Trophoblast cell (in vitro differentiated cells and primary cell): ENCODE data around the gene UBA1.
A peak's percentile ranks its signal among the peaks of the same experiment; 100 is the strongest.
"Not testable (repeated sequence)": the region's sequence is repeated elsewhere in the genome, so short reads cannot be mapped to it uniquely, and the experiment has no call there.

Experiments used
- DNase-seq, 2 donors: peaks; one replicate each; pipeline ENCODE4 v3.0.0-alpha.2; 2016
- H2AFZ ChIP-seq: 2 replicates; pipeline ENCODE4 v1.6.1; 2013; ENCODE audit warnings: low read length, moderate library complexity, mild to moderate bottlenecking; ENCODE audit not compliant: insufficient read depth, poor library complexity
- H2AK5ac ChIP-seq: 2 replicates; pipeline ENCODE4 v1.6.1; 2013; ENCODE audit warnings: mild to moderate bottlenecking, low read length
- H2BK120ac ChIP-seq: 2 replicates; pipeline ENCODE4 v1.6.1; 2013; ENCODE audit warnings: low read length, mild to moderate bottlenecking, moderate library complexity; ENCODE audit not compliant: insufficient read depth, poor library complexity
- H2BK12ac ChIP-seq: 2 replicates; pipeline ENCODE4 v1.6.1; 2013; ENCODE audit warnings: mild to moderate bottlenecking, low read length, moderate library complexity
- H2BK5ac ChIP-seq: 2 replicates; pipeline ENCODE4 v1.6.1; 2013; ENCODE audit warnings: low read length, low read depth, moderate library complexity, mild to moderate bottlenecking; ENCODE audit not compliant: poor library complexity
- H3K14ac ChIP-seq: 2 replicates; pipeline ENCODE4 v1.6.1; 2013; ENCODE audit warnings: mild to moderate bottlenecking, low read length
- H3K18ac ChIP-seq: 2 replicates; pipeline ENCODE4 v1.6.1; 2013; ENCODE audit warnings: mild to moderate bottlenecking, low read length
- H3K23ac ChIP-seq: 2 replicates; pipeline ENCODE4 v1.6.1; 2013; ENCODE audit warnings: low read length
- H3K27ac ChIP-seq: 2 replicates; pipeline ENCODE4 v1.5.1; 2013; ENCODE audit warnings: low read depth, mild to moderate bottlenecking, inconsistent platforms, low read length, moderate library complexity
- H3K27me3 ChIP-seq: 2 replicates; pipeline ENCODE4 v1.6.1; 2013; ENCODE audit warnings: inconsistent platforms, mild to moderate bottlenecking, low read length, moderate library complexity; ENCODE audit not compliant: insufficient read depth
- H3K36me3 ChIP-seq, 2 experiments: 1 replicate in 1 of 2; 2 replicates in 1 of 2; pipeline ENCODE4 v1.6.1; 2013; ENCODE audit warnings: low read length in 2 of 2, mild to moderate bottlenecking in 2 of 2, moderate library complexity in 1 of 2; ENCODE audit not compliant: insufficient read depth in 2 of 2, control insufficient read depth in 1 of 2
- H3K4ac ChIP-seq: 2 replicates; pipeline ENCODE4 v1.6.1; 2013; ENCODE audit warnings: low read depth, mild to moderate bottlenecking, low read length, moderate library complexity
- H3K4me1 ChIP-seq, 2 experiments: 1 replicate in 1 of 2; 2 replicates in 1 of 2; pipeline ENCODE4 v1.6.1; 2013; ENCODE audit warnings: low read length in 2 of 2, mild to moderate bottlenecking in 2 of 2, moderate library complexity in 1 of 2; ENCODE audit not compliant: insufficient read depth in 2 of 2, control insufficient read depth in 1 of 2
- H3K4me2 ChIP-seq: 2 replicates; pipeline ENCODE4 v1.6.1; 2013; ENCODE audit warnings: inconsistent platforms, mild to moderate bottlenecking, low read length, moderate library complexity
- H3K4me3 ChIP-seq: 2 replicates; pipeline ENCODE4 v1.5.1; 2013; ENCODE audit warnings: mild to moderate bottlenecking, low read depth, low read length, inconsistent platforms
- H3K79me1 ChIP-seq: one replicate; pipeline ENCODE4 v1.6.1; 2013; ENCODE audit warnings: low read length
- H3K79me2 ChIP-seq: 2 replicates; pipeline ENCODE4 v1.6.1; 2013; ENCODE audit warnings: low read length, mild to moderate bottlenecking; ENCODE audit not compliant: control insufficient read depth, insufficient read depth, poor library complexity
- H3K9ac ChIP-seq: 2 replicates; pipeline ENCODE4 v1.6.1; 2013; ENCODE audit warnings: mild to moderate bottlenecking, low read length
- H3K9me3 ChIP-seq: 2 replicates; pipeline ENCODE4 v1.6.1; 2013; ENCODE audit warnings: low read depth, mild to moderate bottlenecking, control low read depth, inconsistent platforms, low read length; ENCODE audit not compliant: insufficient read depth
- H4K12ac ChIP-seq: 2 replicates; pipeline ENCODE4 v1.6.1; 2013; ENCODE audit warnings: low read depth, mild to moderate bottlenecking, low read length, moderate library complexity
- H4K8ac ChIP-seq: 2 replicates; pipeline ENCODE4 v1.6.1; 2013; ENCODE audit warnings: low read depth, mild to moderate bottlenecking, low read length, moderate library complexity
- H4K91ac ChIP-seq: one replicate; pipeline ENCODE4 v1.6.1; 2013; ENCODE audit warnings: low read depth, mild to moderate bottlenecking, low read length, moderate library complexity
- WGBS: extraction: QIAGEN DNeasy Blood & Tissue Kit; methylation state at CpG from one replicate; pipeline ENCODE4 v1.1.7; 2013; ENCODE audit warnings: missing lambda C conversion rate; ENCODE audit not compliant: insufficient read length, insufficient coverage; ENCODE audit errors: extremely low coverage; 5-methylcytosine and 5-hydroxymethylcytosine counted together

The UBA1 gene

DNA sequence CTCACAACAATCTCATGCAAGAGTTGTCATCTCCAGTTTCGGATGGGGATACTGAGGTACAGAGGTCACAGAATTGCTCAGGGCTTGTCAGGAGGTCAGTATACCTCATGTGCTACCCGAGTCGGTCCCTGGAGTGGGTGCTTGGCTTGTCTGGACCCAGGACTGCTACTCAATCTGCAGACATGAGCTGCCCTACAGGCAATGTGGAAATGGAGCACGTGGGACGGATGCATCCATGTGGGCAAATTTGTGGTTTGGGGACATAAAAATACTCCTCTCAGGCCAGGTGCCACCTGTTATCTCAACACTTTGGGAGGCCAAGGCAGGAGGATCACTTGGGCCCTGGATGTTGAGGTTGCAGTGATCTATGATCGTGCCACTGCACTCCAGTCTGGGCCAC lies 54.9 kb downstream of the UBA1 start:
- Histone ChIP-seq H3K4me2 (no peak overlapping the region), H3K23ac (no peak overlapping the region), H3K79me1 (no peaks in the 10 kb centered on the region), H3K4me3 (no peak overlapping the region), H2BK5ac (no peak overlapping the region), H3K9ac (no peak overlapping the region), H3K18ac (no peak overlapping the region), H4K8ac (no peak overlapping the region), H3K79me2 (no peaks in the 10 kb centered on the region), H2AK5ac (no peak overlapping the region), H3K27ac (no peak overlapping the region), H3K4ac (no peak overlapping the region), H3K36me3 (peaks cover 30 to 32% of the 10 kb centered on the region in 2 experiments), H3K4me1 (no peaks in the 10 kb centered on the region), H4K12ac (no peak overlapping the region), H2AFZ (no peak overlapping the region), H2BK120ac (no peak overlapping the region), H2BK12ac (no peak overlapping the region), H4K91ac (no peak overlapping the region), H3K27me3 (no peaks in the 10 kb centered on the region), H3K14ac (no peak overlapping the region), H3K9me3 (no peaks in the 10 kb centered on the region)
- no CpG with 5 or more reads among the region's 6 CpGs for WGBS
- no peak for DNase-seq

DNA sequence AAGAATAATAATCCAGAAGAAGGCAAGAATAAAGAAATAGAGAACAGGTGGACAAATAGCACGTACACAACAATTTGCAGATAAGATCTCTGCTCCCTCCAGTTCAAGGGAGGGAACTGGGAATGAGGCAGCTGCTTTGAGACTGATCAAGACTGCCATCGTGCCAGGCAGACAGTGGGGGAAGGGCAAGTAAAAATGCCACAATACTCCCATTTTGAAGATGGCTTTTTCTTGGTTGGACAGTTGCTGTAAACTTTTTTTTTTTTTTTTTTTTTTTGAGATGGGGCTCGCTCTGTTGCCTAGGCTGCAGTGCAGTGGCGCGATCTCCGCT lies 56.4 kb downstream of the UBA1 start:
- no peak overlapping the region for H3K23ac ChIP-seq
- no peak overlapping the region for H3K4ac ChIP-seq
- no peak overlapping the region for H3K18ac ChIP-seq
- no peak overlapping the region for H3K4me2 ChIP-seq
- H2AFZ ChIP-seq: no peak overlapping the region
- no peak overlapping the region for H3K27ac ChIP-seq
- no peak overlapping the region for H2AK5ac ChIP-seq
- no peaks in the 10 kb centered on the region for H3K4me1 ChIP-seq
- H3K36me3 ChIP-seq: peaks cover 20 to 23% of the 10 kb centered on the region in 2 experiments
- H2BK5ac ChIP-seq: no peak overlapping the region
- no peak overlapping the region for H3K4me3 ChIP-seq
- no peak overlapping the region for H3K14ac ChIP-seq
- no peak overlapping the region for H4K91ac ChIP-seq
- no peak overlapping the region for H2BK120ac ChIP-seq
- no peak overlapping the region for H4K8ac ChIP-seq
- H3K79me2 ChIP-seq: no peaks in the 10 kb centered on the region
- H3K9ac ChIP-seq: no peak overlapping the region
- WGBS: no CpG with 5 or more reads among the region's 6 CpGs
- H3K27me3 ChIP-seq: no peaks in the 10 kb centered on the region
- H4K12ac ChIP-seq: no peak overlapping the region
- H2BK12ac ChIP-seq: no peak overlapping the region
- peak in 1 of 2 donors; percentile 14 for DNase-seq
- H3K9me3 ChIP-seq: no peaks in the 10 kb centered on the region
- H3K79me1 ChIP-seq: no peaks in the 10 kb centered on the region

GRCh38 chrX:47257620-47258019 lies 64.0 kb downstream of the UBA1 start:
- H3K4me2 ChIP-seq, H3K4me1 ChIP-seq, H3K9ac ChIP-seq, H4K8ac ChIP-seq, H3K9me3 ChIP-seq, H3K23ac ChIP-seq, H3K27ac ChIP-seq, H3K4me3 ChIP-seq, H3K79me2 ChIP-seq, H2AFZ ChIP-seq, H3K79me1 ChIP-seq, H3K14ac ChIP-seq, H2AK5ac ChIP-seq, H2BK5ac ChIP-seq, H3K36me3 ChIP-seq, H4K12ac ChIP-seq, H3K27me3 ChIP-seq, H2BK120ac ChIP-seq, H4K91ac ChIP-seq, H2BK12ac ChIP-seq, DNase-seq, H3K18ac ChIP-seq, H3K4ac ChIP-seq: not testable (repeated sequence)
- WGBS: no CpG with 5 or more reads among the region's 12 CpGs
